Right lobe of liver (tissue), 4 donors: ENCODE results near the gene NCAPD3.

Experiments
- CTCF ChIP-seq, 4 donors: fragments of 200-600 bp in 3 of 4; fragments of 450-650 bp in 1 of 4; IDR thresholded peaks; one replicate each; pipeline versions ENCODE4 v1.5.1 to v1.8.0; 2016 to 2022; ENCODE audit warnings: antibody characterized with exemption in 4 of 4, mild to moderate bottlenecking in 2 of 4
- POLR2A ChIP-seq: fragments of 450-650 bp; IDR thresholded peaks from one replicate; pipeline ENCODE4 v1.6.1; 2017; ENCODE audit warnings: antibody characterized with exemption, mild to moderate bottlenecking
- donor health status: DM: no; HTN: no; CAD: no.
- donor health status: DM: no; HTN: no; CAD: no.
- donor health status: DM: no; HTN: yes; CAD: no.

GRCh38 chr11:134155456-134155855, 68.3 kb downstream of the NCAPD3 start:
- TF ChIP-seq CTCF (IDR thresholded peaks at IDR 0.05) = no peak
- no peak for TF ChIP-seq POLR2A
